Sigmoid colon (tissue), 7 donors: Measurements from ENCODE around the gene KRAS. TPM values are rescaled to one million over a fixed set of nuclear protein-coding genes. Genes with fewer than 3 reads are reported as not detected.

Experiments
- DNase-seq: peaks from one replicate; pipeline ENCODE4 v3.0.0-alpha.2; 2019
- H3K27ac ChIP-seq, 4 donors: fragments of 200-600 bp; sonication (generic); one replicate each; pipeline ENCODE4 v1.5.1; 2016 to 2019; ENCODE audit warnings: mild to moderate bottlenecking in 1 of 4
- H3K27me3 ChIP-seq, 3 donors: fragments of 200-600 bp; sonication (generic); one replicate each; pipeline ENCODE4 v1.5.1; 2019; ENCODE audit warnings: mild to moderate bottlenecking in 1 of 3
- H3K36me3 ChIP-seq, 4 donors: fragments of 200-600 bp; sonication (generic); one replicate each; pipeline ENCODE4 v1.5.1; 2016 to 2019
- H3K4me1 ChIP-seq, 4 donors: fragments of 200-600 bp; sonication (generic); one replicate each; pipeline ENCODE4 v1.5.1; 2017 to 2019
- H3K4me3 ChIP-seq, 4 donors: fragments of 200-600 bp; sonication (generic); one replicate each; pipeline ENCODE4 v1.5.1; 2017 to 2019; ENCODE audit warnings: mild to moderate bottlenecking in 2 of 4, moderate library complexity in 1 of 4
- H3K9me3 ChIP-seq, 4 donors: fragments of 200-600 bp in 3 of 4; sonication (generic) in 3 of 4; one replicate each; pipeline versions ENCODE4 v1.5.1 to v1.6.1; 2013 to 2019
- EP300 ChIP-seq, 4 donors: sonication (generic); formaldehyde crosslinking; IDR thresholded peaks; one replicate each; pipeline ENCODE4 v1.6.1; 2017; ENCODE audit warnings: antibody characterized with exemption in 4 of 4
- POLR2A ChIP-seq, 2 donors: fragments of 450-650 bp; IDR thresholded peaks; one replicate each; pipeline ENCODE4 v1.6.1; 2016; ENCODE audit warnings: antibody characterized with exemption in 2 of 2, mild to moderate bottlenecking in 2 of 2, moderate library complexity in 2 of 2
- POLR2AphosphoS5 ChIP-seq, 4 donors: sonication (generic); formaldehyde crosslinking; IDR thresholded peaks; one replicate each; pipeline ENCODE4 v1.6.1; 2017; ENCODE audit warnings: antibody characterized with exemption in 4 of 4
- WGBS, 2 donors: extraction: QIAGEN DNeasy Blood & Tissue Kit; methylation state at CpG; one replicate each; pipeline ENCODE4 v1.1.7; 2013; 5-methylcytosine and 5-hydroxymethylcytosine counted together
- intact Hi-C: fragments of 100-400 bp; cut with DNase I; formaldehyde crosslinking; loops from one replicate; pipeline ENCODE4 v1.15.1; 2023
- polyA plus RNA-seq, 3 donors: library from polyadenylated mRNA; stranded (reverse); fragments of 200-250 nt; gene quantifications; one replicate each; pipeline ENCODE4 v1.2.3, GENCODE V29; 2013
- total RNA-seq, 4 donors: library from RNA; depleted of rRNA; stranded (reverse); fragments of >200 nt; gene quantifications; one replicate each; pipeline ENCODE4 v1.1.0, GENCODE V29; 2016
- TF ChIP-seq, protein P1 (sequence below), 4 experiments: fragments of 450-650 bp in 3 of 4; fragments of 200-600 bp in 1 of 4; IDR thresholded peaks; one replicate each; pipeline ENCODE4 v1.5.1; 2016 to 2019; ENCODE audit warnings: antibody characterized with exemption in 4 of 4, mild to moderate bottlenecking in 3 of 4, moderate library complexity in 2 of 4
- donor health status: healthy with polysubstance abuse.
- donor health status: Bipolar disorder and iron deficiency.
- donor health status: healthy.

KRAS gene
- total and polyA plus RNA-seq, 7 donors, result 19.4 to 40.2 (median 23.9) TPM

DNA sequence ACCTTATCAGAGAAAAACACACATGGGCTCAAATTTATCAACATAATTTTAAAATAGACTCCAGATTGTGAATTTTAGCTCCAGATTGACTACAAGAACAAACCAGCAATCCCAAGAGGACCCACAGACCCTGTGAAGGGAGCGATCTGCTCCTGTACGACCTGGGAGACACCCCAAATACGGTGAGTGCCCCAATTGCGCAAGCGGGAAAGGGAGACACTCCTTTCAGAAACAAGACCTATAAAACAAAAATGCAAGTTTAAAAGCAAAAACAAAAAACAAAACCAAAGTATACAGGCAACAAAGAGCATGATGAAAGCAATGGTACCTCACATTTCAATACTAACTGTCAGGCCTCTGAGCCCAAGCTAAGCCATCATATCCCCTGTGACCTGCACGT is 87.9 kb downstream of the KRAS start:
- H3K4me1 ChIP-seq, result no peaks in the 10 kb centered on the region
- no peak for DNase-seq
- no peak overlapping the region for H3K27ac ChIP-seq
- H3K9me3 ChIP-seq, result no peaks in the 10 kb centered on the region
- H3K4me3 ChIP-seq, result no peak overlapping the region
- H3K36me3 ChIP-seq, result no peaks in the 10 kb centered on the region
- TF ChIP-seq, protein P1, sequence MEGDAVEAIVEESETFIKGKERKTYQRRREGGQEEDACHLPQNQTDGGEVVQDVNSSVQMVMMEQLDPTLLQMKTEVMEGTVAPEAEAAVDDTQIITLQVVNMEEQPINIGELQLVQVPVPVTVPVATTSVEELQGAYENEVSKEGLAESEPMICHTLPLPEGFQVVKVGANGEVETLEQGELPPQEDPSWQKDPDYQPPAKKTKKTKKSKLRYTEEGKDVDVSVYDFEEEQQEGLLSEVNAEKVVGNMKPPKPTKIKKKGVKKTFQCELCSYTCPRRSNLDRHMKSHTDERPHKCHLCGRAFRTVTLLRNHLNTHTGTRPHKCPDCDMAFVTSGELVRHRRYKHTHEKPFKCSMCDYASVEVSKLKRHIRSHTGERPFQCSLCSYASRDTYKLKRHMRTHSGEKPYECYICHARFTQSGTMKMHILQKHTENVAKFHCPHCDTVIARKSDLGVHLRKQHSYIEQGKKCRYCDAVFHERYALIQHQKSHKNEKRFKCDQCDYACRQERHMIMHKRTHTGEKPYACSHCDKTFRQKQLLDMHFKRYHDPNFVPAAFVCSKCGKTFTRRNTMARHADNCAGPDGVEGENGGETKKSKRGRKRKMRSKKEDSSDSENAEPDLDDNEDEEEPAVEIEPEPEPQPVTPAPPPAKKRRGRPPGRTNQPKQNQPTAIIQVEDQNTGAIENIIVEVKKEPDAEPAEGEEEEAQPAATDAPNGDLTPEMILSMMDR (IDR thresholded peaks at IDR 0.05), result no peak
- TF ChIP-seq POLR2AphosphoS5 (IDR thresholded peaks at IDR 0.05) (no peak), POLR2A (IDR thresholded peaks at IDR 0.05) (no peak), EP300 (IDR thresholded peaks at IDR 0.05) (no peak)
- intact Hi-C loops, result no loop called here
- H3K27me3 ChIP-seq, result no peaks in the 10 kb centered on the region
- 92 to 93% methylated on average over 6 of the region's 6 CpGs for WGBS, 2 donors

DNA sequence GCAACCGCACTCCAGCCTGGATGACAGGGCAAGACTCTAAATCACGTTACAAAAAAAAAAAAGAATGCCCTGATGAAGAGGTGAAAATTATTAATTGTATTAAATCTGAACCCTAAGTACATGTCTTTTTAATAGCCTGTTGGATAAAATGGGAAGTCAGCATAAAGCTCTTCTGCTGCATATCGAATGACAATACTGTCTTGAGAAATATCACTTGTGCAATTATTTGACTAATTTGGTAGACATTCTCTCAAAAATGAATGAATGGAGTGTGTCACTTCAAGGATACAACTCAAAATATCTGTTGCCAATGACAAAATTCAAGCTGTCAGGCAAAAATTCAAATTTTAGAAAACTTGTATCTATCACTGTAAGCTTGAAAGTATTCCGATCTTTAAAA is 94.7 kb downstream of the KRAS start:
- 91 to 94% methylated on average over 4 of the region's 4 CpGs for WGBS, 2 donors
- Histone ChIP-seq H3K4me3 (no peak overlapping the region), H3K36me3 (no peaks in the 10 kb centered on the region), H3K4me1 (peaks cover 0 to 13% (median 0%) of the 10 kb centered on the region in 4 donors), H3K27ac (no peak overlapping the region), H3K9me3 (no peaks in the 10 kb centered on the region), H3K27me3 (no peaks in the 10 kb centered on the region)
- TF ChIP-seq, protein P1 (IDR thresholded peaks at IDR 0.05), result no peak
- TF ChIP-seq EP300 (IDR thresholded peaks at IDR 0.05), result no peak
- no peak for TF ChIP-seq POLR2A (IDR thresholded peaks at IDR 0.05)
- TF ChIP-seq POLR2AphosphoS5 (IDR thresholded peaks at IDR 0.05), result no peak
- no peak for DNase-seq
- intact Hi-C loops, result no loop called here

DNA sequence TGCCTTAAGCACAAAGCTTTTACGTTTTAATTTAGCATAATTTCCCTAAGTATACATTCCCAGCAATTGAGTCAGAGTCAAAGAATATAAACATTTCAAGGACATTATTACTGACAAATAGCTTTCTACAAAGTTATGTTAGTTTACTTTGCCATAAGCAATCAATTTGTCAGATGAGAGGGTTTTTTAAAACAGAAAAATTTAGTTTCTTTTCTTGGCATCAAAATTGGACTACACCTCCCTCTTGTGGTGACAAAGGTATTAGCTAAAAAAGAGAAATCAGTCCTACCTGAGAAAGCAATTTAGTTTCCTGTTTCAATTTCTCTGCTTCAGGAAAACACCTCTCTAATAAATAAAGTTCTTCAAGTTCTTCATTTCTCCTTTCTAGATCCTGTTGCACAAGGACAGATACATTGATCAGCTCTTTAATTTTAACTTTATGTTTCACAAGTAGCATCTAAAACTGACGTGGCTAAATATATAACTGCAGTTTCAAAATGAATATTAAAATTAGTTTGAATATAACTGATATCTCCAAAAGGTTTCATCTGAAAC is 95.6 kb downstream of the KRAS start:
- H3K27me3 ChIP-seq, result no peaks in the 10 kb centered on the region
- no peaks in the 10 kb centered on the region for H3K9me3 ChIP-seq
- no peak for DNase-seq
- 36 to 49% methylated on average over 2 of the region's 2 CpGs for WGBS, 2 donors
- H3K4me3 ChIP-seq, result no peak overlapping the region
- intact Hi-C loops, result no loop called here
- H3K4me1 ChIP-seq, result peaks cover 0 to 13% (median 0%) of the 10 kb centered on the region in 4 donors
- peak overlapping the region in 1 of 4 donors; percentile 15 for H3K27ac ChIP-seq
- H3K36me3 ChIP-seq, result no peaks in the 10 kb centered on the region
- TF ChIP-seq, protein P1 (IDR thresholded peaks at IDR 0.05), result peak in 3 of 4 experiments; percentile 19 to 58 (median 34)
- no peak for TF ChIP-seq POLR2A (IDR thresholded peaks at IDR 0.05)

Other genes starting within 250 kb of the KRAS start
- 1 to 10 TPM in 2 of 4 donors, under 1 TPM in 1, not detected in 1; 0.36 to 1.2 (median 1.1) TPM for gene DNAI7, start 55.8 kb downstream of the KRAS start, total RNA-seq
- under 1 TPM in 1 of 3 donors, not detected in 2; 0.13 TPM for gene DNAI7, start 55.8 kb downstream of the KRAS start, polyA plus RNA-seq
- 10 to 100 TPM; 38.0 to 63.5 (median 49.4) TPM for gene ETFRF1, start 55.7 kb downstream of the KRAS start, total RNA-seq
- gene ETFRF1, start 55.7 kb downstream of the KRAS start, polyA plus RNA-seq, result 10 to 100 TPM; 13.5 to 30.0 (median 18.5) TPM